DOHH2 (cell line): Measurements from ENCODE around the gene WDR74.

Experiments used
- CTCF ChIP-seq: fragments of 200-600 bp; sonication (generic); IDR thresholded peaks from one replicate; pipeline ENCODE4 v1.5.1; 2014; ENCODE audit warnings: antibody characterized with exemption, mild to moderate bottlenecking, low read depth, low read length; ENCODE audit not compliant: poor library complexity, severe bottlenecking
- EZH2phosphoT487 ChIP-seq: fragments of 200-600 bp; sonication (generic); IDR thresholded peaks from 2 replicates; pipeline ENCODE4 v1.6.1; 2017; ENCODE audit warnings: borderline replicate concordance, mild to moderate bottlenecking, antibody characterized with exemption, low read length, moderate library complexity, mixed read lengths

GRCh38 chr11:62799486-62799885 is 39.9 kb downstream of the WDR74 start:
- TF ChIP-seq CTCF = no peak
- no peak for TF ChIP-seq EZH2phosphoT487
